CD4-positive, alpha-beta T cell treated with Interleukin-1 beta for 1 hour (primary cell): Measurements from ENCODE around the gene RPH3AL.
"Not testable (repeated sequence)": the region's sequence is repeated elsewhere in the genome, so short reads cannot be mapped to it uniquely, and the experiment has no call there.

Experiments used
- DNase-seq, 2 donors: peaks; one replicate each; pipeline ENCODE4 v3.0.0-alpha.2; 2020 to 2022

Gene RPH3AL

DNA sequence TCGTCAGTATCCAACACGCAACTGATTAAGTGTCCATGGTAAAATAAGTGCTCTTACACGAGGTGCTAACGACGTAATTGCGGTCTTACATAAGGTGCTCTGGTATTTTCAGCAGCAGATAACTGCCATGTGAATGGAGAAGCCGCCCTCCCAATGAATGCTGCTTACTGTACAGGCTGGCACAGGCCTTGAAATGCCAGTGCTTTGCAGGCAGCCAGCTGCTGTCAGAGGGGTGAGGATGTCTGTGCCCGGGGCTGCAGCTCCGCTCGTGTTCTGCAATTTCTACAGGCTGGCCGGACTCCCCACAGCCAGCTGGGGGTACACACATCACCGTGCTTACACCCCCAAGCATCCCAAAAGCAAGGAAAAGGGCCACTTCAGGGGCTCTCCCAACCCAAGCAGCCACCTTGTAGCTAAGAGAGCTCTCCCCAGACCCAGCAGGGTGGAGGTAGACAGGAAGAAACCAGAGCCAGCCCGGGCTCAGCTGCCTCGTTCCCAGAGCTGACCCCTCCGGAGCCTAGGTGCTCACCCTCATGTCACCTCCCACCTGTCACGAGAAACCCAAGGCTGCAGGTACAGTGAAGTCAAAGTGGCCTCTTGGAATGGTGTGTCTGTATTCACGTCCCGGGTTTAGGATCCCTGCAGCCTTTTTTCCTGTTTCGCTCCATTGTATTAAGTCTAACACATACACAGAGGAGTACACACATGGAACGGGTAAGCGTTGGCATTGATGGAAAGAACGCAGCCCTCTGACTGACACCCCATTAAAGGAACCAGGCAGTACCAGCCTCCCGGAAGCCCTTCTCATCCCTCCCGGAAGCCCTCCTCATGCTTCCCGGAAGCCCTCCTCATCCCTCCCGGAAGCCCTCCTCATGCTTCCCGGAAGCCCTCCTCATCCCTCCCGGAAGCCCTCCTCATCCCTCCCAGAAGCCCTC is 27.2 kb upstream of the RPH3AL start:
- no peak for DNase-seq

- DNase-seq: no peak
Measured at GRCh38 chr17:378068-378467, 25.5 kb upstream of the RPH3AL start.

DNA sequence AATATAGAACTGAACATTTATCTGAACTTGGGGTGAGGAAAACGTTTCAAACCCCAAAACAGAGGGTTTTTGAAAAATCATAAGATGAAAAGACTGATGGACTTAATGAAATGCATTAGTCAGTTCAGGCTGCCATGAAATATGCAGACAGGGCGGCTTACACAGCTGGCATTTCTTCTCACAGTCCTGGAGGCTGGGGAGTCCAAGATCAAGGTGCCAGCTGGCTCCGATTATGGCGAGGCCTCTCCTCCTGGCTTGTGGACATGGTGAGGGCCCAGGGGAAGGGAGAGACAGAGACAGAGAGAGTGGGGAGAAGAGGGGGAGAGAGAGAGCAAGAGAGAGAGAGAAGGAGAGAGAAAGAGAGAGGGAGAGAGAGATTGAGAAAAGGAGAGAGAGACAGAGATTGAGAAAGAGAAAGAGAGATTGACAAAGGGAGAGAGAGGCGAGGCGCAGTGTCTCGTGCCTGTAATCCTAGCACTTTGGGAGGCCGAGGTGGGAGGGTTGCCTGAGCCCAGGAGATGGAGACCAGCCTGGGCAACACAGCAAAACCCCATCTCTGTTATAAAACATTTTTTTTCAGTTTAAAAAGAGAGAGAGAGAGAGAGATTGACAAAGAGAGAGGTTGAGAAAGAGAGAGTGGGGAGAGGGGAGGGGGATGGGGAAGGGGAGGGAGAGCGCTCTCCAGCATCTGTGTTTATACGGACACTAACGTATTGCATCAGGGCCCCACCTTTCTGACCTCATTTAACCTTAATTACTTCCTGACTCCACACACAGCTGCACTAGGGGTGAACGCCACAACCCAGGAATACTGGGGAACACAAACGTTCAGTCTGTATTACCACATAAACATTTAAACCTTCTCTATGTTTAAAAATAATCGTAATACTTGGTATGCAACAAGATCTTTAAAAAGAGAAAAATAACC is 24.6 kb upstream of the RPH3AL start:
- DNase-seq: no peak

GRCh38 chr17:373613-374230 is 21.1 kb upstream of the RPH3AL start:
- DNase-seq: no peak

DNA sequence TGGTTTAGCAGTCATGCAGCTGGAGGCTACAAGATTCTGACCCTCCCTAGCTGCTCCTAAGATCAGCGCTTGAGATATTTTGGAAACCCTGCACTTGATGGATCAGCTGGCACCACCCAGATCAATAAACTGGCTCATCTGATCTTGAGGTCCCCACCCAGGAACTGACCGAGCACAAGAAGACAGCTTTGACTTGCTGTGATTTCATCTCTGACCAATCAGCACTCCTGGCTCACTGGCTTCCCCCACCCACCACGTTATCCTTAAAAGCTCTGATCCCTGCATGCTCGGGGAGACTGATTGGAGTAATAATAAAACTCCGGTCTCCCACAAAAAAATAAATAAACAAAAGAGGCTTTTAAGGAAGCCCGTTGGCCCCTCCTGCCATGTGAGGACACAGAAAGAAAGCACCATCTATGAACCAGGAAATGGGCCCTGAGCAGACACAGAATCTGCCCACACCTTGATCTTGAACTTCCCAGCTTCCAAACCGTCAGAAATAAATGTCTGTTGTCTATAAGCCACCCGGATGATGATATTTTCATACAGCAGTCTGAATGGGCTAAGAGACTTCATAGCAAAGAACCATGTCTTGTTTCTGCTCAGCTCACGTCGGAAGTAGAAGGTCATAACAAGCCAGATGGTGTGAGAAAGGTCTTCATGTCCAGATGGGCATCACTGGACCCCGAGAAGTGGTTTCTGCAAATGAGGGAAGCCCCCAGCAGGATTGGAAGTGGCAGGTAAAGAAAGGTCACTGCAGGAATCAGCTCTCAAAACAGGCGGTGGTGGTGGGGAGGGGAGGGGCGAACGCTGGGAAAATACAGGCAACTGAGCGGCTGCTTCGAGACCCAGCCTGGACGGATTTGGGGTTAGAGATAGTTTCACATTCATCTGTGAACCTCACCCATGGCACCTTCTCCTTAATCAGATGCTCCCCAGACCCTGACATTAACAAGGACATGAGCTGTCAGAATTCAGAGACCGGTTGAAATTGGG is 19.8 kb upstream of the RPH3AL start:
- DNase-seq: no peak

- no peak for DNase-seq
Measured at GRCh38 chr17:371583-371982, 19.0 kb upstream of the RPH3AL start.

DNA sequence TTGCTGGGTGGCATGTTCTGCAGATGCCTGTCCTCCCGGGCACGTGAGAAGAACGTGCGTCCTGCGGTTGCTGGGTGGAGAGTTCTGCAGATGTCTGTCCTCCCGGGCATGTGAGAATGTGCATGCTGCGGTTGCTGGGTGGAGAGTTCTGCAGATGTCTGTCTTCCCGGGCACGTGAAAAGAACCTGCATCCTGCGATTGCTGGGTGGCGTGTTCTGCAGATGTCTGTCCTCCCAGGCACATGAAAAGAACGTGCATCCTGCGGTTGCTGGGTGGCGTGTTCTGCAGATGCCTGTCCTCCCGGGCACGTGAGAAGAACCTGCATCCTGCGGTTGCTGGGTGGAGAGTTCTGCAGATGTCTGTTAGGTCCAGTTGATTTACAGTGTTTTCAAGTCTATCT is 15.0 kb upstream of the RPH3AL start:
- DNase-seq: not testable (repeated sequence)

DNA sequence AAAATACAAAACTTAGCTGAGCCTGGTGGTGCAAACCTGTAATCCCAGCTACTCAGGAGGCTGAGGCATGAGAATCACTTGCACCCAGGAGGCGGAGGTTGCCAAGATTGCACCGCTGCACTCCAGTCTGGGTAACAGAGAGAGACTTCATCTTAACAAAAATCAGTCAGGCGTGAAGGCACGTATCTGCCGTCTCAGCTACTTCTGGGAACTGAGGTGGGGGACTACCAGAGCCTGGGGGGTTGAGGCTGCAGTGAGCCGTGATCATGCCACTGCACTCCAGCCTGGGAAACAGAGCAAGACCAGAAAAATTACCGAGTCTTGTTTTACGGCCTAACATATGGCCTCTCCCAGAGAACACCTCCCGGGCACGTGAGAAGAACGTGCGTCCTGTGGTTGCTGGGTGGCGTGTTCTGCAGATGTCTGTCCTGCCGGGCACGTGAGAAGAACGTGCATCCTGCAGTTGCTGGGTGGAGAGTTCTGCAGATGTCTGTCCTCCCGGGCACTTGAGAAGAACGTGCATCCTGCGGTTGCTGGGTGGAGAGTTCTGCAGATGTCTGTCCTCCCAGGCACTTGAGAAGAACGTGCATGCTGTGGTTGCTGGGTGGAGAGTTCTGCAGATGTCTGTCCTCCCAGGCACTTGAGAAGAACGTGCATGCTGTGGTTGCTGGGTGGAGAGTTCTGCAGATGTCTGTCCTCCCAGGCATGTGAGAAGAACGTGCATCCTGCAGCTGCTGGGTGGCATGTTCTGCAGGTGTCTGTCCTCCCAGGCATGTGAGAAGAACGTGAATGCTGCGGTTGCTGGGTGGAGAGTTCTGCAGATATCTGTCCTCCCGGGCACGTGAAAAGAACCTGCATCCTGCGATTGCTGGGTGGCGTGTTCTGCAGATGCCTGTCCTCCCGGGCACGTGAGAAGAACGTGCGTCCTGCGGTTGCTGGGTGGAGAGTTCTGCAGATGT is 14.3 kb upstream of the RPH3AL start:
- not testable (repeated sequence) for DNase-seq

DNA sequence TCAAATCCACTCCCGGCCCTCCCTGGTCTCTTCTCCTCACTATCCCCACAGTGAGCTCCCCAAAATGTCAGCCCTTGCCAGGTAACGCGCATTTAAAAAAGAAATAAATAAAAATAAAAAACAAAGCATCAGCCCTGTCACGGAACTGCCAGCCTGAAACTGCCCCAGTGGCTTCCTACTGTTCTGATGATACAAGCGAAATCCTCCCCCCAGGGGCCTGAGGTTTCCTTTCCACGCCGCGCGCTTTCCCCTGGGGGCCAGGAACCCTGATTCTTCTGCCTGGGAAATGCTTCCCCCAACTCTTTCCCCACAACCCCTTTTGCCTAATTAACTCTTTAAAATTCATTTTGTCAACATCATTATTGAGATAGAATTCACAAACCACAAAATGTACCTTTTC is 12.2 kb upstream of the RPH3AL start:
- DNase-seq: no peak

DNA sequence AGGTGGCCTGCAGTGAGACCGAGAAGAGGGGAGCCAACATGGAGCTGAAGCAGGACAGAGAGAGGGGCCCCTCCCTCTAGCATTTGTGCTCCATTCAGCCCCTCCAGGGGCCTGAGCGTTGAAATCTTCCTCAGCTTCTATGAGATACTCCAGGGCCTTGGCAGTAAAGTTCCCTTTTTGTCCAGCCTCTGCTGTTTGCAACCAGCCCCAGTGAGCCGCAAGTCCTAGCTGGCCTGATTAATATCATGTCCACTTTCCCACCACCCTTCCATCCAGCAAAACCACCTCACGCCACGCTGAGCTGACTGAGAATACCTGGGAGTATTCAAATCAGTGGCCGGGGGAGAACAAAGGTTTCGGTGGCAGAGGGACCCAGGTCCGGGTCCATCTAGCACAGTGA is 11.7 kb upstream of the RPH3AL start:
- no peak for DNase-seq

DNA sequence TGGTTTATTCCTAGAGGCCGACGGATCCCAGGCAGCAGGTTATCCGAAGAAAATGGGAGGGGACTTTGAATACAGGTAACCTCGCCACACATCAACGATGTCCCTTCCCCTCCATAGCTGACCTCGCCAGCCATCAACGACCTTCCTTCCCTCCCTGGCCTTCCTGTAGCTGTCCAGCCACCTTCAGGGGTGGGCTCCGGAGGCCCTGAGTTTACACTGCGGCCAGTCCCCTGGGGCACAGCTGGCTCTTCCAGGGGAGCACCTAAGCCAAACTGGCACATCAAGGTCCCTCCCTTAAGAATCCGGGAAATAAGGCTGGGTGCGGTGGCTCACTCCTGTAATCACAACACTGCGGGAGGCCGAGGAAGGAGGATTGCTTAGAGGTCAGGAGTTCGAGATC is 10.1 kb upstream of the RPH3AL start:
- DNase-seq: no peak

DNA sequence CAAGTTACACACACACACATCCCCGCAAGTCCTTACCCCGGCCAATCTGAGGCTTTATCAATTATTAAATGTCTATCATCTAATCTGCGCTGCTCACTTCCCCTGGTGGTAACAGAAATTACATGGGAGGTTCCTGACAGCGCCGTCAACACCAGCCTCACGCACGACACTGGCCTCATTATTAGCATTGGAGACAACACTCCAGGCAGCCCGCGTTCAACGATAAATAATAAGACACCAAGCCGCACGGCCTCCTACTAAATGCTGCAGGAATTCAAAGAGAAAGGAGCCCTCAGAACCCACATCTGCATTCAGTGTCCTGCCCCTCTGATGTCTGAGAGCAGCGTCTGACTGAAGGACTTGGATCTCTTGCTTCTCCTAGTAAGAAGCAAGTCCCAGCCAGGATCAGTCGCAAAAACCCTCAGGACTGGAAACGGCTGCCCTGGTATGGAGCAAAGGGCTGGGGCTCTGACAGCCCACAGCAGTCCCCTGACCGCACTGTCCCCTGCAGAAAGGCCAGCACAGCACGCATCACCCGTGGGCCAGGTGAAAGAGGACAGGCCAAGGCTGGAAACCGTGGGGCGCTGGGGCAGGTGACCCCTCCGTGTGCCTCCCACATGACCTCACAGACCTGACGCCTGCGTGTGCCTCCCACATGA is 7.6 kb upstream of the RPH3AL start:
- DNase-seq: no peak

DNA sequence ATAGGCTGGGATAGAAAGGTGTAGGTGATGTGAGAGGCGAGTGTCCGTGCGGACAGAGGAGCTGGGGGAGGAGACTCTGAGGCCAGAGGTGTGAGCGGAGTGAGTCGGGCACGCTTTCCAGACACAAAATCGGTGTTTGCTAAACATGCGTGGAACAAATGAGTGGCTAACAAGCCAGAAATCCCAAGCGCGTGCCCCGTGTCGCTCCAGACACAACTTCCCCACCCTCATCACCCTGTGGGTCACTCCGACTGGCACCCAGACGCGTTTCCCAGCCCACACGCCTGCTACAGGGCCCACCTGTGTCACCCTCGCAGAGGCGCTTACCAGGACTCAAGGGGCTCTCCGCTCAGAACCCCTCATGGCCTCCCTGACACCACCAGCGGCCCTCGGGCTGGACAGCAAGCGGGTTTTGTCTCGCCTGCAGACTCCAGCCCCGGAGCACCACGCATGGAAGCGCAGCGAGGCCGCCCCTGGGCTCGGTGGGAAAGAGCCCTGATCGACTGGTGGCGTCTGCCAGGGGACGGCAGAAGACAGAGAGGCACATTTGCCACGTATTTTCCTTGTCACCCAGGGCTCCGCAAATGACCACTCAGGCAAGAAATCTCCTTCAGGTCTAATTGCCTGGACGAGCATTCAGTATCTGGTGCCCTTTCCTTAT is 6.0 kb upstream of the RPH3AL start:
- DNase-seq: no peak

DNA sequence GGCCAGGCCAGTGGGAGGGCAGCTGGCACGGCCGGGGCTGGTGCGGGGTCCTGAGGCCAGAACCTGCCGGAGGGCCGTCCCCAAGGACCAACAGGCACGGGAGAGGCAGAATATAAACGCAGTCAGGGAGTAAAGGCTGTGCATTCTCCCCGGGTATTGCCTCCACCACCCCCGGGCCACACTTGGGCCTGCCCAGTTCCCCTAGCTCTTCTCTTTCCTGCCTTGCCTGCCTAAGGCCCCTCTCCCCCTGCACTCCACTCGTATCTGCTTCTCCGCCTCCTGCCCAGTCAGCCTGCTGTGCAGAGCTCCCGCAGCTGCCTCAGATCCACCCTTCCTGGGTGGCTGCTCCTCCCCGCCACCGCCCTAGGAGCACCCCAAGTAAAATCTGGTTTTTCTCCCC is 5.0 kb upstream of the RPH3AL start:
- no peak for DNase-seq

DNA sequence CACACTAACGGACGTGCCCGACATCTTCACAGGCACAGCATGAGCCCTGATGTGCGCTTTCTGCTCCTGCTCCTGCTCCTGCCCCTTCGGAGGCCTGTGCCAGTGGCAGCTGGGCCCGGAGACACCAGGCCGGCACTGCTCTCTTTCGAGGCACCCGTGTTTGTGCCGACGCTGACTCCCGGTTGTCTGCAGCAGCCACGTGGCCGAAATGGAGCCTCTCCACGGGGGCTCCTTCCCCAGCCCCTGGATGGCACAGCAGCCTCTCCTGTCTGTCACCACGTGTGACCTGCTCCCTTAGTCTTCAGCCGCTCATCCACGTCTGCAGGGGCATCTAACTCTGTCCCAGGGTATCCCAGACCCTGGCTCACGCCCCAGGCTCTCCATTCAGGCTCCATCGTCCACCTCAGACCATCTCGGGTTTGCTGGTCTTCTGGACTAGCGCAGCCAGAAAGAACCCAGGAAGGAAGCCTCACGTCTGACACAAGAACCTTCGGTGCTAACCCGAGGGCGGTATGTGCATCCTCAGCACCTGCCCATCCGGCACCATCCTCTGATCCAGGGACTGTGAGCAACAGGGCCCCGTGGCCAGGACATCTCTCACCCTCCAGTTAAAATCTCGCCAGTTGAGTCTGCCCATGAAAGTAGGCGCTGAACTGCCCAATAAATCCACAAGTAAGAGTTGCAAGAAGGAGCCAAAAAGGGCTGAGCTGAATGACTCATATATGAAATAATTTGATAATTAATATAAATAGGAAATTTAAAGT is 4.2 kb upstream of the RPH3AL start:
- no peak for DNase-seq

DNA sequence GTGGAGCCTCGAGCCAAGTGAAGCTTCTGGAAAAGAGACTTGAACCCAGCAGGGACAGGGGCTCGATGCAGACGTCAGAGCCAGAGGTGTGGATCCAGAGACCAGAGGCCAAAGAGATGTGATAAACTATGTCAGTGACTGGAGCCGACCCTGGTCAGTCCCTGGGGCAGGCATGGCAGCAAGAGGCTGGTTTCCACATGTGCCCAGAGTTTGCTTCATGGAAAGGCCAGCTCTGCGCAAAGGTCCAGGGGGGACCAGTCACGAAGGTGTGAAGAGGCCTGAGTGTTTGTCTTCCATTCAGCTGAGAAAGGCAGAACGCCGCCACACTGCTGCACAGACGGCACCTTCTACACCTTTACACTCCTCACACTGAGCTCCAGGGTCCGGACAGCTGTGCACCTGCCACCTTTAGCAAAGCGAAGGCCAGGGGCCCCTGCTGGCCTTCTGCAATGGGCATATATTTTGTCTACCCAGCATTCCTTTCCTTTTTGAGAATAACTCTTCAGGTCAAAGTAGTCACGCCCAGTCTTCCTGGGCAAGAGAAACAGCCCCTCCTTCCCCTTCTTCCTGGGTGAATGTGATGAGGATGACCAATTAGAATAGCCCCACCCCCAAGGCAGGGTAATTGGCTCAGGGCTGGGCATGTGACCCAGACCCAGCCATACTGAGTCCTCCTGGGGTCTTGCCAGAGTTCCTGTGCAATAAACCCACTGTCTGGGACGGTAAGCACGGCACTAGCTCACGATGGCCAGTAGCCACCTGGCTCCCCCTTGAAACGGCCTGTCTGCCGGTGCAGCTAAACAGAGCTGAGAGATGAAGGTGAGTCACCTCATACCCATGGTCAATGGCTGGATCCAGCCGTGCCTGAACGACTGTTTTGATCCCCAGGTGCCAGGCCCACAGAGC is 2.3 kb upstream of the RPH3AL start:
- no peak for DNase-seq

GRCh38 chr17:353838-354234 is 1.2 kb upstream of the RPH3AL start:
- DNase-seq: no peak
